ENCODE measurements around the gene GPATCH2L. TPM values are rescaled to one million over a fixed set of nuclear protein-coding genes. Genes with fewer than 3 reads are reported as not detected.

GPATCH2L gene
- polyA plus RNA-seq, 1 experiment, result 23.6 TPM

DNA sequence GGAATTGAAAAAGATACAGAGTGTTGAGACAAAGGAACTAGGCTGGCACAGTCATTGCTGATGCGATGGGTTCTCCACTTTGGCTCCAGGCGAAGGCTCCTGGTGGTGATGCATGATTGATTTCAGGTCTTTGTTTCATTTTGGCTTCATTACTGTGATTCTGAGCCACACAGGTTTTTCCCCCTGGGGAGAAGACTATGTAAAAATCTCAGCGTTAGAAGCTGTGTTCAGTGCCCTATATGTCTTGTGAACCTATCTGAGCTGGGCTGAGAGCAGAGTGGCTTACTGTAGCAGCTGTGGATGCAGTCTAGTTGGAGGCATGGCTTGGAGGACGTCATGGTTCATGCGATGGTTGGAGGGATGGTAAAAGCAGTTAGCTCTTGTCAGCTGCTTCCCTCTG is 54.0 kb downstream of the GPATCH2L start:
- no peak overlapping the region for H3K4me3 ChIP-seq (ENCODE audit: low read depth, low read length)
- TF ChIP-seq, protein P1, sequence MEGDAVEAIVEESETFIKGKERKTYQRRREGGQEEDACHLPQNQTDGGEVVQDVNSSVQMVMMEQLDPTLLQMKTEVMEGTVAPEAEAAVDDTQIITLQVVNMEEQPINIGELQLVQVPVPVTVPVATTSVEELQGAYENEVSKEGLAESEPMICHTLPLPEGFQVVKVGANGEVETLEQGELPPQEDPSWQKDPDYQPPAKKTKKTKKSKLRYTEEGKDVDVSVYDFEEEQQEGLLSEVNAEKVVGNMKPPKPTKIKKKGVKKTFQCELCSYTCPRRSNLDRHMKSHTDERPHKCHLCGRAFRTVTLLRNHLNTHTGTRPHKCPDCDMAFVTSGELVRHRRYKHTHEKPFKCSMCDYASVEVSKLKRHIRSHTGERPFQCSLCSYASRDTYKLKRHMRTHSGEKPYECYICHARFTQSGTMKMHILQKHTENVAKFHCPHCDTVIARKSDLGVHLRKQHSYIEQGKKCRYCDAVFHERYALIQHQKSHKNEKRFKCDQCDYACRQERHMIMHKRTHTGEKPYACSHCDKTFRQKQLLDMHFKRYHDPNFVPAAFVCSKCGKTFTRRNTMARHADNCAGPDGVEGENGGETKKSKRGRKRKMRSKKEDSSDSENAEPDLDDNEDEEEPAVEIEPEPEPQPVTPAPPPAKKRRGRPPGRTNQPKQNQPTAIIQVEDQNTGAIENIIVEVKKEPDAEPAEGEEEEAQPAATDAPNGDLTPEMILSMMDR (IDR thresholded peaks at IDR 0.05; ENCODE audit: insufficient read depth, low read depth, low read length), result no peak
- ChIA-PET CTCF (no interaction called here), POLR2A (no interaction called here)
- H3K36me3 ChIP-seq (ENCODE audit: control insufficient read depth, insufficient read depth, low read length), result peaks cover 4% of the 10 kb centered on the region
- no peak for DNase-seq (ENCODE audit: low read depth)
- H3K27me3 ChIP-seq (ENCODE audit: control insufficient read depth, insufficient read depth, low read length), result no peaks in the 10 kb centered on the region

DNA sequence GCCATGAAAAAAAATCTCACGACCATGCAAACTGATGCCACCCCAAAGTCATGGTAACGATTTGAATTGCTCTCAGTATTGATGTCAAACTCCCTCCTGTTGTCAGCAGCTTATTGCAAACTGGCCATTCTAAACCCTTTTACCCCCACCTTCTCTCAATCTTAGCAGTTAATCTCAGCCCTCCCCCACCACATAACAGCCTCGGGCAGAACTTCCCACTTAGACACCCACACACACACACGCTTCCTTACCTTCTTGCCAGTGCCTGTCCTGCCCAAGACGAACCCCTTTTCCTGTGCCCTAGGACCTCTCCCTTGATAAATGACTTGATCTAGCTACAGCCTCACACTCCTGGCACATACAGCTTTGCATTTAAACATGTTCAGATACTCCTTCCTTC is 56.6 kb downstream of the GPATCH2L start:
- DNase-seq (ENCODE audit: low read depth), result no peak
- Histone ChIP-seq H3K36me3 (ENCODE audit: control insufficient read depth, insufficient read depth, low read length) (no peaks in the 10 kb centered on the region), H3K4me3 (ENCODE audit: low read depth, low read length) (no peak overlapping the region), H3K27me3 (ENCODE audit: control insufficient read depth, insufficient read depth, low read length) (no peaks in the 10 kb centered on the region)
- TF ChIP-seq, protein P1 (IDR thresholded peaks at IDR 0.05; ENCODE audit: insufficient read depth, low read depth, low read length), result no peak
- POLR2A ChIA-PET, result no interaction called here
- CTCF ChIA-PET, result no interaction called here

DNA sequence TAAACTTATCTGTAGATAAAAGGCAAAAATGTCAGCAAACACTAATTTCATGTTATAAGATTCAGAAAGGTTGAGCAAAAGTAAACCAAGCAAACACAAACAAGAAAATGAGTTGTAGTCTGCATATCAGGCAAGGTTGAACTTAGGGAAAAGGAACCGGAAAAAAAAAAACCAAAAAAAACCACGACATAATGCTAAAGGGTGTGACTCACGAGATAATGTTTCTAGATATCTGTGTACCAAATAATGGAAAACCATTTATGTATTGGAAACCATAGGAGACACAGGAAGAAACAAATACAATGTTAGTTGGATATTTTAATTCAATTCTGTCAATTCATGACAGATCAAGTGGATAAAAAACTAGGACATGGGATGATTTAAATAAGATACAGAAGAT is 60.5 kb downstream of the GPATCH2L start:
- Histone ChIP-seq H3K27me3 (ENCODE audit: control insufficient read depth, insufficient read depth, low read length) (no peaks in the 10 kb centered on the region), H3K36me3 (ENCODE audit: control insufficient read depth, insufficient read depth, low read length) (no peaks in the 10 kb centered on the region), H3K4me3 (ENCODE audit: low read depth, low read length) (no peak overlapping the region)
- POLR2A ChIA-PET, result interaction anchor here (0.6 kb wide), 1 partner anchor 283 kb away, joined by 4 read pairs; no protein-coding TSS in a partner anchor
- TF ChIP-seq, protein P1 (IDR thresholded peaks at IDR 0.05; ENCODE audit: insufficient read depth, low read depth, low read length), result no peak
- DNase-seq (ENCODE audit: low read depth), result no peak
- CTCF ChIA-PET, result no interaction called here

DNA sequence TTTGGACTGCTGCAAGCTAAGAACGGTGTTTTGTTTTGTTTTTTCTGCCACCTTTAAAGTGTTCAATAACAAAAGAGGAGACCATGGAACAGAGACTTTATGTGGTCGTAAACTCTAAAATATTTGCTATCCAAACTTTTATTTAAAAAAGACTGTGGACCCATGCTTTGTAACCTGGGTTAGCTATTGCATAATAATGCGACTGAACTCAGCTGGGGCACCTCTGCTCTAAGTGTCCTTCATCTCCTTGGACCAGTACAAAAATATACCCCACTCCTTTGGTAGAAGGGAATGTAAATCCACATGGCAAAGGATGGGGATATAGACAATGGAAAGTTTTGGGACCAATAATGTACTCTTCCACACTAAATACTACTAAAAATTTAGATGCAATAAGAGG is 65.5 kb downstream of the GPATCH2L start:
- TF ChIP-seq, protein P1 (IDR thresholded peaks at IDR 0.05; ENCODE audit: insufficient read depth, low read depth, low read length), result no peak
- ChIA-PET CTCF (no interaction called here), POLR2A (no interaction called here)
- DNase-seq (ENCODE audit: low read depth), result no peak
- H3K36me3 ChIP-seq (ENCODE audit: control insufficient read depth, insufficient read depth, low read length), result no peaks in the 10 kb centered on the region
- no peaks in the 10 kb centered on the region for H3K27me3 ChIP-seq (ENCODE audit: control insufficient read depth, insufficient read depth, low read length)
- H3K4me3 ChIP-seq (ENCODE audit: low read depth, low read length), result no peak overlapping the region

DNA sequence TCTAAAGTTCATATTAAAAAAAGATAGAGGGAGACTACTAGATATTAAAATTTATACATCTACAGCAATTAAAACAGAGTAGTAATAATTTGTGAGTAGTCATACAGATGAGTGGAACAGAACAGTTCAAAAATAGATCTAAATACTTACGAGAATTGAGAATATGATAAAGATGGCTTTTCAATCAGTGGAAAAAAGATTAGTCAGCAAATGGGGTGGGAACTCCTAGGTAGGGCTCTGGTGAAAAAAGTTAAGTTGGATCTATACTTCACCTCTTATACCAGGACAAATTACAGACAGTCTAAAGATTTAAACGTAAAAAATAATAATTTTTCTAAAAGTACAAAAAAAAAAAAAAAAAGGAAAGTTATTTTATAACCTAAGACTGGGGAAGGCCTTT is 66.9 kb downstream of the GPATCH2L start:
- Histone ChIP-seq H3K4me3 (ENCODE audit: low read depth, low read length) (no peak overlapping the region), H3K36me3 (ENCODE audit: control insufficient read depth, insufficient read depth, low read length) (no peaks in the 10 kb centered on the region), H3K27me3 (ENCODE audit: control insufficient read depth, insufficient read depth, low read length) (no peaks in the 10 kb centered on the region)
- ChIA-PET CTCF (no interaction called here), POLR2A (no interaction called here)
- no peak for DNase-seq (ENCODE audit: low read depth)
- TF ChIP-seq, protein P1 (IDR thresholded peaks at IDR 0.05; ENCODE audit: insufficient read depth, low read depth, low read length), result no peak
